Type B pancreatic cell (in vitro differentiated cells): ENCODE results near the gene TBC1D32. TPM values are rescaled to one million over a fixed set of nuclear protein-coding genes. Genes with fewer than 3 reads are reported as not detected.

Experiments used
- DNase-seq: peaks from one replicate; pipeline ENCODE4 v3.0.0; 2021; ENCODE audit warnings: mixed read lengths; ENCODE audit not compliant: unreplicated experiment; ENCODE audit errors: extremely low spot score
- H3K27ac Mint-ChIP-seq: 2 replicates; pipeline ENCODE4 v1.8.0; 2021; ENCODE audit warnings: mild to moderate bottlenecking, mixed read lengths
- H3K27me3 Mint-ChIP-seq: 2 replicates; pipeline ENCODE4 v1.8.0; 2021; ENCODE audit warnings: mixed read lengths
- H3K36me3 Mint-ChIP-seq: 2 replicates; pipeline ENCODE4 v1.8.0; 2021; ENCODE audit warnings: mixed read lengths
- H3K4me1 Mint-ChIP-seq: one replicate; pipeline ENCODE4 v1.8.0; 2021; ENCODE audit warnings: mixed read lengths; ENCODE audit not compliant: unreplicated experiment
- H3K4me3 Mint-ChIP-seq: 2 replicates; pipeline ENCODE4 v1.8.0; 2021; ENCODE audit warnings: mild to moderate bottlenecking, mixed read lengths
- H3K9me3 Mint-ChIP-seq: 2 replicates; pipeline ENCODE4 v1.8.0; 2021; ENCODE audit warnings: mixed read lengths
- total RNA-seq: library from RNA; stranded (reverse); gene quantifications from 2 replicates; pipeline ENCODE4 v1.2.1, GENCODE V29; 2021; ENCODE audit warnings: low replicate concordance
- TF ChIP-seq, protein P1 (sequence below): fragments of 200-600 bp; sonication (generic); conservative IDR thresholded peaks from 2 replicates; pipeline ENCODE4 v1.5.0; 2021; ENCODE audit warnings: antibody characterized with exemption, mild to moderate bottlenecking

The TBC1D32 gene
- total RNA-seq, 1 donor from 2014 or later, result 12.4 TPM

DNA sequence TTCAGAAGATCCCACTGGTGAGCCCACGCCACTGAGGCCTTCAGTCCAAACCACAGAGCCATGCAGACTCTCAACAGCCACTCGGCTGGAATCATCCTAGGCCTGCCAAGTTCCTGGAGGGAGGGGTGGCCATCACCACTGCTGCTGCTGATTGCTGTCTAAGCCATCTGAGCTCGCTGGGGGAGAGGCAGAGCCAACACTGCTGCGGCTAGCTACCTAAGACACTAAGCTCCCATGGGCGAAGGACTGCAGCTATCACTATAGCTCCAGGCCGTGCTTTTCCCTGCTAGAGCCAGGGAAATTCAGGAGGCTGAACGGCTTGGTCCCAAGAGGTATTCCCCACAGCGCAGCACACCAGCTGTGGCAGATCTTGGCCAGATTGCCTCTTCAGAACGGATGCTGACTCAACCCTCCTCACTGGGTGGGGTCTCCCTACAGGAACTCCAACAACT is 73.6 kb downstream of the TBC1D32 start:
- Mint-ChIP-seq H3K36me3 (peaks cover 35% of the 10 kb centered on the region), H3K27ac (no peak overlapping the region), H3K9me3 (peaks cover 6% of the 10 kb centered on the region), H3K4me1 (no peaks in the 10 kb centered on the region), H3K4me3 (no peak overlapping the region), H3K27me3 (no peaks in the 10 kb centered on the region)
- no peak for DNase-seq
- TF ChIP-seq, protein P1, sequence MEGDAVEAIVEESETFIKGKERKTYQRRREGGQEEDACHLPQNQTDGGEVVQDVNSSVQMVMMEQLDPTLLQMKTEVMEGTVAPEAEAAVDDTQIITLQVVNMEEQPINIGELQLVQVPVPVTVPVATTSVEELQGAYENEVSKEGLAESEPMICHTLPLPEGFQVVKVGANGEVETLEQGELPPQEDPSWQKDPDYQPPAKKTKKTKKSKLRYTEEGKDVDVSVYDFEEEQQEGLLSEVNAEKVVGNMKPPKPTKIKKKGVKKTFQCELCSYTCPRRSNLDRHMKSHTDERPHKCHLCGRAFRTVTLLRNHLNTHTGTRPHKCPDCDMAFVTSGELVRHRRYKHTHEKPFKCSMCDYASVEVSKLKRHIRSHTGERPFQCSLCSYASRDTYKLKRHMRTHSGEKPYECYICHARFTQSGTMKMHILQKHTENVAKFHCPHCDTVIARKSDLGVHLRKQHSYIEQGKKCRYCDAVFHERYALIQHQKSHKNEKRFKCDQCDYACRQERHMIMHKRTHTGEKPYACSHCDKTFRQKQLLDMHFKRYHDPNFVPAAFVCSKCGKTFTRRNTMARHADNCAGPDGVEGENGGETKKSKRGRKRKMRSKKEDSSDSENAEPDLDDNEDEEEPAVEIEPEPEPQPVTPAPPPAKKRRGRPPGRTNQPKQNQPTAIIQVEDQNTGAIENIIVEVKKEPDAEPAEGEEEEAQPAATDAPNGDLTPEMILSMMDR, result no peak

DNA sequence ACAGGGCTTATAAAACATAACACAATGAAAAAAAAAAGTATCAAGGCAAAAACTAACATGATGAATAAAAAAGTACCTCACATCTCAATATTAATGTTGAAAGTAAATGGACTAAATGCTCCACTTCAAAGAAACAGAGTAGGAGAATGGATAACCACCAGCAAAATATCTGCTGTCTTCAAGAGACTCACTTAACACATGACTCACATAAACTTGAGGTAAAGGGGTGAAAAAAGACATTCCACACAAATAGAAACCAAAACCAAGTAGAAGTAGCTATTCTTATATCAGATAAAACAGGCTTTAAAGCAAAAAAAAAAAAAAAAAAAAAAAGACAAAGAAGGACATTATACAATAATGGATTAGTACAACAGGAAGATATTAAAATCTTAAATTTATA is 86.9 kb downstream of the TBC1D32 start:
- H3K36me3 Mint-ChIP-seq, result peaks cover 9% of the 10 kb centered on the region
- DNase-seq, result no peak
- no peaks in the 10 kb centered on the region for H3K4me1 Mint-ChIP-seq
- peaks cover 12% of the 10 kb centered on the region for H3K9me3 Mint-ChIP-seq
- H3K27ac Mint-ChIP-seq, result no peak overlapping the region
- TF ChIP-seq, protein P1, result no peak
- H3K27me3 Mint-ChIP-seq, result no peaks in the 10 kb centered on the region
- H3K4me3 Mint-ChIP-seq, result no peak overlapping the region

DNA sequence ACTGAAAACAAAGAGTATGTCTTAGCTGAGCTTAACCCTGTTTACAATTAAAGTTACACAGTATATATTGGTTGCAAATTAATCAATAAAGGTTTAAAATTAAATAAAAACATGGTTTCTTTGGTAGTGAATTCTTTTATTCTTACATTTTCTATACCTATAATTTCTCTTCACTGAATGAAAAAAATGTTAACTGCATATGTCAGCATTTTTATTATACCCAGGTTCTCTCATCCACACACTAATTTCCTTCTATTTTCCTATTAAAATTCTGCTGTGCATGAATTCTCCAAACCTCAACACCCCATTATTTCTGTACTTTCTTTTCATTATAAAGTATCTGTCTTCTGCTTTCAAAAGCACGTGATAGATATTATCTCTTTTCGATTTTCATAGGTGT is 91.9 kb downstream of the TBC1D32 start:
- DNase-seq, result no peak
- peaks cover 2% of the 10 kb centered on the region for H3K9me3 Mint-ChIP-seq
- H3K27ac Mint-ChIP-seq, result no peak overlapping the region
- no peaks in the 10 kb centered on the region for H3K4me1 Mint-ChIP-seq
- H3K4me3 Mint-ChIP-seq, result no peak overlapping the region
- H3K36me3 Mint-ChIP-seq, result peaks cover 4% of the 10 kb centered on the region
- no peaks in the 10 kb centered on the region for H3K27me3 Mint-ChIP-seq
- TF ChIP-seq, protein P1, result no peak

DNA sequence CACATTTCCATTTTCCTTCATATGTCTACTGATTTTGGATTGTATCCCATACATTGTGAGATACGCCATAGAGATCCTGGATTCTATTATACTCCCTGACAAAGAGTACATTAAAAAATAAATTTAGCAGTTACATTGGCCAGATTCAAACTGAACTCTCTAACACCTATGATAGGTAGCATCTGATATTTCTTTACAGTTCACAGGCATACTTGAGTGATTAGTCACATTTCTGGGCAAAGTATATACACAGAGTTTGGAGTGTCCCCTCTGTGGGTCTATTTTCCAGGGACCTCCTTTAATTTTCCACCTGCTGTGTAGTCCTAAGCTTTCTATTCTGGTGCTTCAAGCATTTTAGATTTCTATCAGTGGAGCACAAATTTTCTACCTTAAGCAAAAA is 96.4 kb downstream of the TBC1D32 start:
- TF ChIP-seq, protein P1, result no peak
- H3K4me3 Mint-ChIP-seq, result no peak overlapping the region
- no peak for DNase-seq
- no peaks in the 10 kb centered on the region for H3K4me1 Mint-ChIP-seq
- H3K36me3 Mint-ChIP-seq, result peaks cover 21% of the 10 kb centered on the region
- no peak overlapping the region for H3K27ac Mint-ChIP-seq
- no peaks in the 10 kb centered on the region for H3K9me3 Mint-ChIP-seq
- no peaks in the 10 kb centered on the region for H3K27me3 Mint-ChIP-seq

DNA sequence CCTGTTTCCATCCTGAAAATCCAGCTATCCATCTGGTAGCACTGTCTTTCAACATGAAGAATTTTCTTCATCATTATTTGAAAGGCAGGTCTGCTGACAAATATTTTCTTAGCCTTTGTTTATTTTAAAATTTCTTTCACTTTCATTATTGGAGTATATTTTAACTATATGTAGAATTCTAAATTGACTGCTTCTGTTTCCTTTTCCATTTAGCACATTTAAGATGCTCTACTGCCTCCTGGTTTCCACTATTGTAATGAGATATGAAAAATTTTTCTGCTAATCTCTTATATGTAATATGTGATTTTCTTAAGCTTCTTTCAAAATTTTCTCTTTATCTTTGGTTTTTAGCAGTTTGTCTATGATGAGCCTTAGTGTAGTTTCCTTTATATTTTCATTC is 97.3 kb downstream of the TBC1D32 start:
- Mint-ChIP-seq H3K4me1 (no peaks in the 10 kb centered on the region), H3K27ac (no peak overlapping the region), H3K36me3 (peaks cover 25% of the 10 kb centered on the region), H3K9me3 (peaks cover under 1% of the 10 kb centered on the region), H3K27me3 (no peaks in the 10 kb centered on the region), H3K4me3 (no peak overlapping the region)
- no peak for DNase-seq
- TF ChIP-seq, protein P1, result no peak

DNA sequence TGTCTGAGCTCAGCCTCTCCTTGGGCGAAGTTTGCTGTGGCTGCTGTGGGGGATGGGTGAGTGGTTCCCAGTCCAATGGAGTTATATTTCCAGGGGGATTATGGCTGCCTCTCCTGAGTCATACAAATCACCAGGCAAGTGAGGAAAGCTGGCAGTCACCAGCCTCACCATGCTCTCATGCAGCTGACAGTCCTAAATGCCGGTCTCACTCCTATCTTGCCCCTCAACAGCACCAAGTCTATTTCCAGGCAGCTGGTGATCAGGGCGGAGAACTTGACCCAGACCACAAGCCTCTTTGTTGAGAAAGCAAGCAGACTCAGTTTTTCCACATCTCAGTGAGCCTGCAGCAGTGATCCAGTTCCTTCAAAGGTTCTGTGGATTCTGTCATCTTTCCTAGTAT is 98.9 kb downstream of the TBC1D32 start:
- DNase-seq, result no peak
- TF ChIP-seq, protein P1, result no peak
- Mint-ChIP-seq H3K27me3 (no peaks in the 10 kb centered on the region), H3K27ac (no peak overlapping the region), H3K9me3 (peaks cover 8% of the 10 kb centered on the region), H3K4me3 (no peak overlapping the region), H3K36me3 (peaks cover 34% of the 10 kb centered on the region), H3K4me1 (no peaks in the 10 kb centered on the region)
